NB4 (cell line): ENCODE data around the gene SPATS1.

Experiments
- CTCF ChIP-seq: IDR thresholded peaks from one replicate; pipeline ENCODE4 v1.5.1; 2012; ENCODE audit warnings: low read depth, low read length
- MYC ChIP-seq: IDR thresholded peaks from 2 replicates; pipeline ENCODE4 v1.6.1; 2011; ENCODE audit warnings: low read depth, low read length
- POLR2A ChIP-seq: IDR thresholded peaks from 2 replicates; pipeline ENCODE4 v1.6.1; 2011; ENCODE audit warnings: mild to moderate bottlenecking; ENCODE audit not compliant: insufficient read length; ENCODE audit errors: extremely low read depth

GRCh38 chr6:44381739-44382138, 39.3 kb downstream of the SPATS1 start:
- TF ChIP-seq CTCF = no peak
- no peak for TF ChIP-seq POLR2A
- no peak for TF ChIP-seq MYC
